22Rv1 (cell line): ENCODE data around the gene HOXB2.

ENCODE experiments used
- CTCF ChIP-seq: fragments of 450-650 bp; IDR thresholded peaks from 2 replicates; pipeline ENCODE4 v1.5.1; 2017; ENCODE audit warnings: mild to moderate bottlenecking
- ZFX ChIP-seq: fragments of 450-650 bp; IDR thresholded peaks from 2 replicates; pipeline ENCODE4 v1.6.1; 2017; ENCODE audit warnings: antibody characterized with exemption, borderline replicate concordance

- TF ChIP-seq CTCF (no peak), ZFX (no peak)
Observed at GRCh38 chr17:48567209-48567608, 22.3 kb upstream of the HOXB2 start.
